DOHH2 (cell line): ENCODE data around the gene KIF26A.

Source experiments
- H3F3A ChIP-seq: fragments of 200-600 bp; sonication (generic), shearing (Covaris generic); 2 replicates; pipeline ENCODE4 v1.6.0; 2016; ENCODE audit warnings: antibody characterized with exemption, mild to moderate bottlenecking; ENCODE audit not compliant: control insufficient read depth, insufficient read depth
- H3K27ac ChIP-seq: fragments of 200-600 bp; sonication (generic); 2 replicates; pipeline ENCODE4 v1.5.1; 2014; ENCODE audit warnings: low read depth, mild to moderate bottlenecking, low read length, moderate library complexity
- H3K27me3 ChIP-seq: fragments of 200-600 bp; sonication (generic); 2 replicates; pipeline ENCODE4 v1.6.1; 2014; ENCODE audit warnings: mild to moderate bottlenecking, low read length, mixed read lengths; ENCODE audit not compliant: control insufficient read depth
- H3K36me3 ChIP-seq: fragments of 200-600 bp; sonication (generic); 2 replicates; pipeline ENCODE4 v1.6.1; 2014; ENCODE audit warnings: mild to moderate bottlenecking, low read length, moderate library complexity, mixed read lengths; ENCODE audit not compliant: control insufficient read depth
- H3K4me1 ChIP-seq: fragments of 200-600 bp; sonication (generic); 2 replicates; pipeline ENCODE4 v1.6.1; 2014; ENCODE audit warnings: mild to moderate bottlenecking, low read length, mixed read lengths; ENCODE audit not compliant: control insufficient read depth
- H3K4me2 ChIP-seq: fragments of 200-600 bp; sonication (generic); 2 replicates; pipeline ENCODE4 v1.6.0; 2014; ENCODE audit warnings: mild to moderate bottlenecking, low read length, moderate library complexity
- H3K4me3 ChIP-seq: fragments of 200-600 bp; sonication (generic); 2 replicates; pipeline ENCODE4 v1.5.1; 2014; ENCODE audit warnings: mild to moderate bottlenecking, low read length, mixed read lengths
- H3K79me2 ChIP-seq: fragments of 200-600 bp; sonication (generic); 2 replicates; pipeline ENCODE4 v1.6.1; 2014; ENCODE audit warnings: mild to moderate bottlenecking, low read length, mixed read lengths; ENCODE audit not compliant: control insufficient read depth
- H3K9me2 ChIP-seq: fragments of 200-600 bp; sonication (generic); replicated peaks from 2 replicates; pipeline ENCODE4 v1.6.1; 2014; ENCODE audit warnings: mild to moderate bottlenecking, low read length, mixed read lengths; ENCODE audit not compliant: control insufficient read depth
- H3K9me3 ChIP-seq: fragments of 200-600 bp; sonication (generic); 2 replicates; pipeline ENCODE4 v1.6.1; 2014; ENCODE audit warnings: antibody characterized with exemption, low read length, mixed read lengths; ENCODE audit not compliant: control insufficient read depth, insufficient read depth
- H4K20me1 ChIP-seq: fragments of 200-600 bp; sonication (generic); 2 replicates; pipeline ENCODE4 v1.6.0; 2014; ENCODE audit warnings: low read depth, mild to moderate bottlenecking, antibody characterized with exemption, low read length, moderate library complexity; ENCODE audit not compliant: control insufficient read depth, insufficient read depth
- EZH2phosphoT487 ChIP-seq: fragments of 200-600 bp; sonication (generic); IDR thresholded peaks from 2 replicates; pipeline ENCODE4 v1.6.1; 2017; ENCODE audit warnings: borderline replicate concordance, mild to moderate bottlenecking, antibody characterized with exemption, low read length, moderate library complexity, mixed read lengths
- TF ChIP-seq, protein P1 (sequence below): fragments of 200-600 bp; sonication (generic); IDR thresholded peaks from one replicate; pipeline ENCODE4 v1.5.1; 2014; ENCODE audit warnings: antibody characterized with exemption, mild to moderate bottlenecking, low read depth, low read length; ENCODE audit not compliant: poor library complexity, severe bottlenecking

KIF26A gene

DNA sequence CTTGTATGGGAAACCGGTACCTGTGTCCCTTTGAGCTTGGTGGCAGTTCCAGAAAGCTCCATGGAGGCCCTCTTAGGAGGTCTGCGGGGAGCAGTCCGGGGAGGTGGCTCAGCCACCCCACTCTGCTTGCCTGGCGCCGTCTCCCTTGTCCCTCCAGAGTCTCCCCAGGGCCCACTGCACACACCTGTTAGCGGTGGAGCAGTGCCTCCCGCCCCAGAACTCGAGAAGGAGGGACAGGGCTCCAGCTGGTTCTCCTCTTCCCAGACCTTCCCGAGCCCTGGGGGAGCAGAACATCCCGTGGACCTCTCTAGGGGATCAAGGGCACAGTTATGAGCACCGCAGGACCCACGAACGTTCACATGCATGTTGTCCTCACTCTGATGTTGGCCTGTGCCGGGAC, 42.1 kb upstream of the KIF26A start:
- Histone ChIP-seq H3K9me3 (no peaks in the 10 kb centered on the region), H3K79me2 (no peaks in the 10 kb centered on the region), H3K9me2 (no peaks in the 10 kb centered on the region), H3K36me3 (no peaks in the 10 kb centered on the region), H3F3A (no peaks in the 10 kb centered on the region), H3K4me1 (no peaks in the 10 kb centered on the region), H3K27me3 (no peaks in the 10 kb centered on the region), H3K4me2 (no peak overlapping the region), H4K20me1 (no peaks in the 10 kb centered on the region), H3K27ac (no peak overlapping the region), H3K4me3 (no peak overlapping the region)
- TF ChIP-seq EZH2phosphoT487 = no peak
- TF ChIP-seq, protein P1, sequence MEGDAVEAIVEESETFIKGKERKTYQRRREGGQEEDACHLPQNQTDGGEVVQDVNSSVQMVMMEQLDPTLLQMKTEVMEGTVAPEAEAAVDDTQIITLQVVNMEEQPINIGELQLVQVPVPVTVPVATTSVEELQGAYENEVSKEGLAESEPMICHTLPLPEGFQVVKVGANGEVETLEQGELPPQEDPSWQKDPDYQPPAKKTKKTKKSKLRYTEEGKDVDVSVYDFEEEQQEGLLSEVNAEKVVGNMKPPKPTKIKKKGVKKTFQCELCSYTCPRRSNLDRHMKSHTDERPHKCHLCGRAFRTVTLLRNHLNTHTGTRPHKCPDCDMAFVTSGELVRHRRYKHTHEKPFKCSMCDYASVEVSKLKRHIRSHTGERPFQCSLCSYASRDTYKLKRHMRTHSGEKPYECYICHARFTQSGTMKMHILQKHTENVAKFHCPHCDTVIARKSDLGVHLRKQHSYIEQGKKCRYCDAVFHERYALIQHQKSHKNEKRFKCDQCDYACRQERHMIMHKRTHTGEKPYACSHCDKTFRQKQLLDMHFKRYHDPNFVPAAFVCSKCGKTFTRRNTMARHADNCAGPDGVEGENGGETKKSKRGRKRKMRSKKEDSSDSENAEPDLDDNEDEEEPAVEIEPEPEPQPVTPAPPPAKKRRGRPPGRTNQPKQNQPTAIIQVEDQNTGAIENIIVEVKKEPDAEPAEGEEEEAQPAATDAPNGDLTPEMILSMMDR = no peak

DNA sequence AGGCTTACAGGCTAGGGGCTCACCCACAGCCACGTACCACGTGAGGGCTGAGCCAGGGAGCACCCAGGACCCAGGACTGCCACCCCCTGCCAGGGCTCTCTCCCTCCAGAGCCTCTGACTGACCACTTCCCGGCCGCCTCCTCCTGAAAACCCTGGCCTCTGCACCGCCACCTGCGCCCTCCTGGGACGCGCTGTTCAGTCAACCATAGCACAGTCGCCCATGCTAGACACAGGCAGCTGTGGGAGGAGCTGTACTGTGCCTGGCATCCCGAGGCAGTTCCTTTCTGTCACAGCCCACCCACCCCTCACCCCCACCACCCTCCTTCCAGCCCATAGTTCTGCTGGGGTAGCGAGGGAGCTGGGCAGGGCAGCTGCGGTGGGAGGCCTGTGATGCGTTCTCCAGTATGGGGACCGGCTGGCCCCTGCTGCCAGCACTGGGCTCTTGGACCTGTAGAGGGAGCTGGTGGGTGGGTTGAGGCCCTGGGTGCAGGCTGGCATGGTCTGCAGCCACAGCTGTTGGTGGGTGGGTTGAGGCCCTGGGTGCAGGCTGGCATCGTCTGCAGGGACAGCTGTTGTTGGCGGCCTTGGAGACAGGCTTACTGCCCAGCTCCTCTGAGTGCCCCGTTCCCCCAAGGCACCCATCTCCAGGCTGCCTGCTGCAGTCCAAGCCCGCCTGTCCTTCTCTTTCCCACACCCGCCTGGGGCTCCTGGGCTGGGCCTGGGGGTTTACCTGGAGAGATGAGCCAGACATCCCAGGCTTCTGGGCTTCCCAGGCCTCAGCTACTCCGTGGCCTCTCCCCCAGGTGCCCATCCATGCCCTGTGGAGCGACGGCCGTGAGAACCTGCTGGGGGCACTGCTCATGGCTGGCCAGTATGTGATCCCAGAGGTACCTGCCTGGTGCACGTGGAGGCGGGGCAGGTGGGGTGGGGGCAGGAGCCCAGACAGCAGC, 41.4 kb upstream of the KIF26A start:
- H3K79me2 ChIP-seq = no peaks in the 10 kb centered on the region
- no peaks in the 10 kb centered on the region for H3K36me3 ChIP-seq
- H3K27ac ChIP-seq = no peak overlapping the region
- H3K9me2 ChIP-seq = no peaks in the 10 kb centered on the region
- no peak overlapping the region for H3K4me3 ChIP-seq
- no peaks in the 10 kb centered on the region for H3F3A ChIP-seq
- no peak overlapping the region for H3K4me2 ChIP-seq
- TF ChIP-seq EZH2phosphoT487 = no peak
- TF ChIP-seq, protein P1 = no peak
- H4K20me1 ChIP-seq = no peaks in the 10 kb centered on the region
- no peaks in the 10 kb centered on the region for H3K4me1 ChIP-seq
- no peaks in the 10 kb centered on the region for H3K27me3 ChIP-seq
- no peaks in the 10 kb centered on the region for H3K9me3 ChIP-seq

DNA sequence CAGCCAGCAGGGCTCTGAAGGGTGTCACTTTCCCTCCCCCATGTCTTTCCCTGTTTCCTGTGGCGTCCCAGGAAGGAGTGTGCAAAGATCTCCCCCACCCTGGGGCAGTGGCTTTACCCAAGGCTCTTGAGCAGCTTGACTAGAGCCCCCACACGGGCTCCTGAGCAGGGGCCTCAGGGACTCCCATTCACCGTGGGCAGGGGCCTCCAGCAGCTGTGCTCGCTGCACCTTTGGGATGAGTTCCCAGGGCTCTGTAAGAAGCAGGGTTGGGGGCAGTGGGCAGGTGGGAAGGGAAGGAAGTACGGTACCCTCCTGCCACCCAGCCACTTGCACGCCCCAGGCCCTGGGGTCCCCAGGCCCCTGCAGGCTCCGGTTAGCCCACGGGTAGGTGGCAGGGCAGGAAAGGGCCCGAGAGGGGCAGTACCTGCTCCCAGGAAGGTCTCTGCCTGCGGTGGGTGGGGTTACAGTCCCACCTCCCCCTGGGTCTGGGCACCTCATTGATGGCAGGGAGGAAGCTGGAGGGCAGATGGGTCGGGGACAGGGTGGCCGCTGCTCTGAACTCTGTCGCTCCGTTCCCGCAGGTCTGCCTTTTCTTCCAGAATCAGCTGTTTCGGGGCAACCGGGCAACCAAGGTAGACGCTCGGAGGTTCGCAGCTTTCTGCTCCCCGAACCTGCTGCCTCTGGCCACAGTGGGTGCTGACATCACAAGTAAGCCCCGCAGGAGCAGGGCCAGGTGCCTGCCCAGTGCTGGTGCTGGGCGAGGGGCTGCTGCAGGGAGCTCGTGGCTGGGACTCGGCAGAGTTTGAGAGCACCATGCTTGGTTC, 39.9 kb upstream of the KIF26A start:
- Histone ChIP-seq H3K79me2 (no peaks in the 10 kb centered on the region), H3K9me3 (no peaks in the 10 kb centered on the region), H3K27me3 (no peaks in the 10 kb centered on the region), H3K4me2 (no peak overlapping the region), H4K20me1 (no peaks in the 10 kb centered on the region), H3K4me1 (no peaks in the 10 kb centered on the region), H3K4me3 (no peak overlapping the region), H3K36me3 (no peaks in the 10 kb centered on the region), H3K9me2 (no peaks in the 10 kb centered on the region), H3K27ac (no peak overlapping the region), H3F3A (no peaks in the 10 kb centered on the region)
- TF ChIP-seq, protein P1 = no peak
- TF ChIP-seq EZH2phosphoT487 = no peak
